K562 (cell line): Measurements from ENCODE around the gene TALDO1. TPM values are rescaled to one million over a fixed set of nuclear protein-coding genes. Genes with fewer than 3 reads are reported as not detected.
A peak's percentile ranks its signal among the peaks of the same experiment; 100 is the strongest.

Source experiments
- BRD9 ChIP-seq: fragments of 450-650 bp; IDR thresholded peaks from 2 replicates; pipeline ENCODE4 v1.6.1; 2018; ENCODE audit warnings: low read depth; ENCODE audit not compliant: partially characterized antibody
- E2F5 ChIP-seq: sonication (generic); formaldehyde crosslinking; IDR thresholded peaks from 2 replicates; pipeline ENCODE4 v1.8.0; 2022; ENCODE audit warnings: mild to moderate bottlenecking, missing genetic modification reagents
- ESRRB ChIP-seq: fragments of 250-450 bp; sonication (Bioruptor Pico); IDR thresholded peaks from 2 replicates; pipeline ENCODE4 v1.5.0; 2020; ENCODE audit warnings: mild to moderate bottlenecking, moderate library complexity, borderline replicate concordance
- HNRNPH1 ChIP-seq: fragments of 200-400 bp; formaldehyde crosslinking; optimal IDR thresholded peaks from 2 replicates; pipeline ENCODE3; 2017; ENCODE audit warnings: low read depth, mild to moderate bottlenecking, low read length, moderate library complexity
- MLLT1 ChIP-seq, 2 experiments: fragments of 450-650 bp; IDR thresholded peaks; 2 replicates each; pipeline ENCODE4 v1.6.1; 2016
- NKRF ChIP-seq: fragments of 450-650 bp; IDR thresholded peaks from 2 replicates; pipeline ENCODE4 v1.6.1; 2016; ENCODE audit warnings: borderline replicate concordance
- RAD51 ChIP-seq: fragments of 450-650 bp; IDR thresholded peaks from 2 replicates; pipeline ENCODE4 v1.7.1; 2016; ENCODE audit warnings: low read depth, mild to moderate bottlenecking, borderline replicate concordance
- SAFB ChIP-seq: fragments of 200-400 bp; formaldehyde crosslinking; IDR thresholded peaks from 2 replicates; pipeline ENCODE4 v1.6.1; 2017; ENCODE audit warnings: low read depth, low read length, borderline replicate concordance
- TAF9B ChIP-seq: fragments of 450-650 bp; IDR thresholded peaks from 2 replicates; pipeline ENCODE4 v1.6.1; 2018; ENCODE audit warnings: mild to moderate bottlenecking; ENCODE audit not compliant: partially characterized antibody
- TRIM25 ChIP-seq: fragments of 450-650 bp; IDR thresholded peaks from 2 replicates; pipeline ENCODE4 v1.7.0; 2016; ENCODE audit warnings: borderline replicate concordance
- TSC22D4 ChIP-seq: fragments of 450-650 bp; IDR thresholded peaks from 2 replicates; pipeline ENCODE4 v1.6.1; 2016; ENCODE audit warnings: missing genetic modification characterization, missing biosample characterization, control low read depth
- ZBTB34 ChIP-seq: fragments of 250-450 bp; sonication (Bioruptor Pico); IDR thresholded peaks from 2 replicates; pipeline ENCODE4 v1.8.0; 2021; ENCODE audit warnings: mild to moderate bottlenecking, moderate library complexity
- ZKSCAN8 ChIP-seq: fragments of 200-800 bp; sonication (Bioruptor generic); IDR thresholded peaks from 2 replicates; pipeline ENCODE4 v1.6.1; 2016; ENCODE audit warnings: missing genetic modification characterization, missing compliant biosample characterization
- ZNF263 ChIP-seq: sonication (generic); formaldehyde crosslinking; IDR thresholded peaks from 2 replicates; pipeline ENCODE4 v1.8.0; 2022; ENCODE audit warnings: mild to moderate bottlenecking, missing genetic modification reagents, borderline replicate concordance
- ZNF311 ChIP-seq: fragments of 250-450 bp; sonication (Bioruptor Pico); IDR thresholded peaks from 2 replicates; pipeline ENCODE4 v1.4.0; 2020; ENCODE audit warnings: mild to moderate bottlenecking, moderate library complexity
- ZNF584 ChIP-seq: fragments of 200-800 bp; sonication (Bioruptor generic); IDR thresholded peaks from 2 replicates; pipeline ENCODE4 v1.6.1; 2016; ENCODE audit warnings: low read depth, mild to moderate bottlenecking, missing genetic modification characterization, missing compliant biosample characterization
- ZNF586 ChIP-seq: fragments of 450-650 bp; formaldehyde crosslinking; conservative IDR thresholded peaks from 2 replicates; pipeline ENCODE4 v1.4.0; 2020; ENCODE audit warnings: mild to moderate bottlenecking, moderate library complexity
- polyA plus RNA-seq, 8 experiments: library from polyadenylated mRNA; depleted of rRNA in 4 of 8; stranded (reverse) in 5 of 8; unstranded in 3 of 8; fragments of >200 nt; fragmentation: Nextera tagmentation in 2 of 8; fragmentation: Illumina TruSeq in 1 of 8; extraction: Ambion mirVana in 2 of 8; extraction: Trizol in 1 of 8; gene quantifications; 2 replicates each; pipeline versions ENCODE4 v1.2.1 to v1.2.3, GENCODE V29; 2011 to 2014; ENCODE audit warnings: inconsistent platforms in 1 of 8, missing spikeins in 1 of 8
- total RNA-seq, 7 experiments: library from RNA; depleted of rRNA in 6 of 7; stranded (reverse); fragments of >200 nt in 6 of 7; fragmentation: Illumina TruSeq in 2 of 7; extraction: Trizol in 2 of 7; gene quantifications; 2 replicates each; pipeline versions ENCODE4 v1.2.1 to v1.2.3, GENCODE V29; 2011 to 2021; ENCODE audit warnings: low replicate concordance in 1 of 7

Gene TALDO1
- total and polyA plus RNA-seq, 9 of the 15 experiments (the other 6 are each of a cell fraction or from before 2014, with no cell fraction given): 260 to 541 (median 441) TPM

GRCh38 chr11:797296-798092 lies 50.2 kb downstream of the TALDO1 start (continued):
- TF ChIP-seq ZBTB34 (CRISPR knock-in tag) (no peak), ZNF263 (CRISPR knock-in tag) (no peak; the same call in 1 of the 2 replicates), ZNF311 (CRISPR knock-in tag) (0 out of 2 replicates have a peak, but pooled peaks have one; percentile 27), ZNF584 (CRISPR knock-in tag) (no peak), TAF9B (no peak), ZNF586 (no peak), TSC22D4 (no peak), RAD51 (no peak), SAFB (no peak), HNRNPH1 (no peak), ZKSCAN8 (CRISPR knock-in tag) (no peak), ESRRB (CRISPR knock-in tag) (no peak), E2F5 (CRISPR knock-in tag) (no peak), BRD9 (no peak), MLLT1 (IDR thresholded peaks at IDR 0.05) (no peak), TRIM25 (no peak), NKRF (peak; percentile 90)
